Ishikawa (cell line): ENCODE data around the gene UNC80.

Source experiments
- CEBPB ChIP-seq: IDR thresholded peaks from 2 replicates; pipeline ENCODE4 v1.6.1; 2012
- CREB1 ChIP-seq: IDR thresholded peaks from 2 replicates; pipeline ENCODE4 v1.6.1; 2012; ENCODE audit warnings: low read depth
- EGR1 ChIP-seq: IDR thresholded peaks from 2 replicates; pipeline ENCODE4 v1.6.1; 2012
- MAX ChIP-seq: IDR thresholded peaks from 2 replicates; pipeline ENCODE4 v1.6.1; 2012
- NFIC ChIP-seq: IDR thresholded peaks from 2 replicates; pipeline ENCODE4 v1.6.1; 2012
- RAD21 ChIP-seq: IDR thresholded peaks from 2 replicates; pipeline ENCODE4 v1.6.1; 2012; ENCODE audit warnings: low read depth
- REST ChIP-seq: IDR thresholded peaks from 2 replicates; pipeline ENCODE4 v1.6.1; 2012; ENCODE audit warnings: low read depth, mild to moderate bottlenecking
- TAF1 ChIP-seq: IDR thresholded peaks from 2 replicates; pipeline ENCODE4 v1.6.1; 2012; ENCODE audit warnings: low read depth, mild to moderate bottlenecking
- YY1 ChIP-seq: IDR thresholded peaks from 2 replicates; pipeline ENCODE4 v1.6.1; 2012; ENCODE audit warnings: low read depth
- TF ChIP-seq, protein P1 (sequence below): IDR thresholded peaks from 2 replicates; pipeline ENCODE4 v1.6.1; 2012

DNA sequence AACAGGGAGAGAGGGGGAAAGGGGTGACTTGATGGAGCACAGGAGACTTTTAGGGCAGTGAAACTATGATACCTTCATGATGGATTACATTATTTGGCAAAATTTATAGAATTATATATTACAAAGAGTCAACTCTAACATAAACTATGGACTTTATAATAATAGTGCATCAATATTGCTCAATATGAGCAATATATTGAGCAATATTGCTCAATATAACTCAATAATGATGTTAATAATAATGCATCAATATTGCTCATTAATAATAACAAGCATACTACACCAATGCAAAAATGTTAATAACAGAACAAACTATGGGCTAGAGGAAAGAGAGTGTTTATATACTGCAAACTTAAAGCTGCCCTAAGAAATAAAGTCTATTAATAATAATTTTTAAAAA, 3.1 kb upstream of the UNC80 start:
- TF ChIP-seq NFIC (no peak), REST (no peak), TAF1 (no peak), CEBPB (no peak), CREB1 (no peak), MAX (no peak), EGR1 (no peak), YY1 (no peak), RAD21 (no peak)
- TF ChIP-seq, protein P1, sequence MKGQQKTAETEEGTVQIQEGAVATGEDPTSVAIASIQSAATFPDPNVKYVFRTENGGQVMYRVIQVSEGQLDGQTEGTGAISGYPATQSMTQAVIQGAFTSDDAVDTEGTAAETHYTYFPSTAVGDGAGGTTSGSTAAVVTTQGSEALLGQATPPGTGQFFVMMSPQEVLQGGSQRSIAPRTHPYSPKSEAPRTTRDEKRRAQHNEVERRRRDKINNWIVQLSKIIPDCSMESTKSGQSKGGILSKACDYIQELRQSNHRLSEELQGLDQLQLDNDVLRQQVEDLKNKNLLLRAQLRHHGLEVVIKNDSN = no peak
